GM18511 (cell line): ENCODE results near the gene SNW1.
"Not testable (repeated sequence)": the region's sequence is repeated elsewhere in the genome, so short reads cannot be mapped to it uniquely, and the experiment has no call there.

Source experiments
- ATAC-seq: cut with Tn5 transposase; IDR thresholded peaks from one replicate; pipeline ENCODE4 v1.9.1; 2021; ENCODE audit warnings: mild to moderate bottlenecking, moderate library complexity; ENCODE audit not compliant: unreplicated experiment

SNW1 gene

GRCh38 chr14:77752266-77752665 lies 8.7 kb downstream of the SNW1 start:
- no peak for ATAC-seq

GRCh38 chr14:77747425-77747824 lies 13.5 kb downstream of the SNW1 start:
- not testable (repeated sequence) for ATAC-seq

GRCh38 chr14:77746064-77746702 lies 14.8 kb downstream of the SNW1 start:
- ATAC-seq, result no peak

- no peak for ATAC-seq
Measured at GRCh38 chr14:77741438-77741837, 19.5 kb downstream of the SNW1 start.

GRCh38 chr14:77738559-77739250 lies 22.3 kb downstream of the SNW1 start:
- no peak for ATAC-seq

GRCh38 chr14:77730976-77731497 lies 29.9 kb downstream of the SNW1 start:
- no peak for ATAC-seq

- no peak for ATAC-seq
Measured at GRCh38 chr14:77722301-77722700, 38.7 kb downstream of the SNW1 start.

- ATAC-seq, result no peak
Measured at GRCh38 chr14:77721437-77721836, 39.5 kb downstream of the SNW1 start.

GRCh38 chr14:77717608-77718305 lies 43.2 kb downstream of the SNW1 start:
- ATAC-seq, result no peak

- ATAC-seq, result no peak
Measured at GRCh38 chr14:77714926-77715325, 46.0 kb downstream of the SNW1 start.

- ATAC-seq, result no peak
Measured at GRCh38 chr14:77710364-77710763, 50.6 kb downstream of the SNW1 start.

GRCh38 chr14:77709412-77709811 lies 51.5 kb downstream of the SNW1 start:
- no peak for ATAC-seq

- ATAC-seq, result no peak
Measured at GRCh38 chr14:77708749-77709148, 52.2 kb downstream of the SNW1 start.

GRCh38 chr14:77707724-77708408 lies 53.1 kb downstream of the SNW1 start, which contains the start of the genes ALKBH1 and SLIRP:
Gene ALKBH1 (minus strand): TSS chr14:77708023. CDS start chr14:77708004, 19 bp downstream.
Gene SLIRP (plus strand): TSS chr14:77708103. CDS start chr14:77708112, 9 bp downstream.
- ATAC-seq, result peak; percentile 99

- peak; percentile 37 for ATAC-seq
Measured at GRCh38 chr14:77707355-77707723, 53.6 kb downstream of the SNW1 start.

- no peak for ATAC-seq
Measured at GRCh38 chr14:77691259-77691658, 69.7 kb downstream of the SNW1 start.

- ATAC-seq, result no peak
Measured at GRCh38 chr14:77682158-77682553, 78.8 kb downstream of the SNW1 start.

- ATAC-seq, result no peak
Measured at GRCh38 chr14:77681196-77682157, 79.5 kb downstream of the SNW1 start.

GRCh38 chr14:77674931-77675330 lies 86.0 kb downstream of the SNW1 start:
- no peak for ATAC-seq

GRCh38 chr14:77673193-77673592 lies 87.8 kb downstream of the SNW1 start:
- no peak for ATAC-seq
